GM21786 (cell line): ENCODE results near the gene OR13C3.
A peak's percentile ranks its signal among the peaks of the same experiment; 100 is the strongest.
"Not testable (repeated sequence)": the region's sequence is repeated elsewhere in the genome, so short reads cannot be mapped to it uniquely, and the experiment has no call there.

Experiments used
- ATAC-seq: cut with Tn5 transposase; IDR thresholded peaks from one replicate; pipeline ENCODE4 v1.9.1; 2021; ENCODE audit not compliant: unreplicated experiment

OR13C3 gene

GRCh38 chr9:104536756-104537155, at the start of gene OR13C3:
OR13C3 (minus strand) TSS chr9:104536856; CDS start chr9:104536723, 133 bp downstream.
- ATAC-seq = no peak

- no peak for ATAC-seq
These were observed 43.9 kb upstream of the OR13C3 start for GRCh38 chr9:104580562-104580961.

GRCh38 chr9:104577263-104577662, 40.6 kb upstream of the OR13C3 start:
- no peak for ATAC-seq

DNA sequence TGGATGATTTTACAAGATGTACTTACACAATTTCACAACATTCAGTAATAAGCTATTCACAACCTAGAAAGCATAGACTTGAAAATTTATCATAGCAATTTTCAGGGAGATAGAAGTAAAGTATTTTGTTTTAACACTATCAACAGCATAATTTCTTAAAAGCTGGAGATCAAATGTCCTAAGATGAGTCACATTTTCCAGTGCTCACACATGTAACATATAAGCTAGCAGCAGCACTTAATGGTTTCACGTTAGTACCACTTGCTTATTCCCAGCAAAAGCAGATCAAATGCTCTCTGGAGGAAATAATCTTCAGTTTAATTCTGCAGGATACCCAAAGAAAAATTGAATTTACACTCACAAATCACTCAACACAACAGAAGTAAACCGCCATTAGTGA, 38.8 kb upstream of the OR13C3 start:
- ATAC-seq = no peak

- no peak for ATAC-seq
These were observed 36.0 kb upstream of the OR13C3 start for GRCh38 chr9:104572612-104573011.

DNA sequence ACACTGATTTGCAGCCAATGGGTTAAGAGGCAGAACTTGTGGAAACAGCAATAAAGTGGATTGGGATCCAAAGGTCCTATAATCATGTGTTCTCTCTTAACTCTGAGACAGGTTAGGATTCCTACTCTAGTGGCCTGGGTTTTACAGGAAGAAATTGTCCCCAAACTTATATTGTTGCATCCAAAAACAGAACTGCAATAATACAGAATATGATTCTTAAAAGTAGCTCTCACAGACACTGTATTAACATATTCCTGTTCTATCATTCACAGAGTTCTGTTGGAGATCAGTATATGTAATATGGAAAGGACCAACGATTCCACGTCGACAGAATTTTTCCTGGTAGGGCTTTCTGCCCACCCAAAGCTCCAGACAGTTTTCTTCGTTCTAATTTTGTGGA, 32.2 kb upstream of the OR13C3 start, which contains the start of gene OR13C8:
Gene OR13C8 (plus strand): TSS at position 301 of the 400 bp plus-strand sequence. CDS start 0 bp downstream, at position 301.
- no peak for ATAC-seq

- no peak for ATAC-seq
These were observed 27.7 kb upstream of the OR13C3 start for GRCh38 chr9:104564358-104564757.

GRCh38 chr9:104556830-104557634, 20.4 kb upstream of the OR13C3 start:
- ATAC-seq = peak; percentile 53

GRCh38 chr9:104555521-104555920, 18.9 kb upstream of the OR13C3 start:
- ATAC-seq = no peak

GRCh38 chr9:104553261-104553660, 16.6 kb upstream of the OR13C3 start:
- ATAC-seq = no peak

GRCh38 chr9:104544644-104545043, 8.0 kb upstream of the OR13C3 start:
- ATAC-seq = no peak

- no peak for ATAC-seq
These were observed 2.6 kb upstream of the OR13C3 start for GRCh38 chr9:104539275-104539674.

- no peak for ATAC-seq
These were observed 9.5 kb downstream of the OR13C3 start, which contains the start of gene OR13C4 for GRCh38 chr9:104527109-104527508. OR13C4 (minus strand) TSS chr9:104527209; CDS start chr9:104527209, 0 bp downstream.

- not testable (repeated sequence) for ATAC-seq
These were observed 16.4 kb downstream of the OR13C3 start for GRCh38 chr9:104520241-104520640.

DNA sequence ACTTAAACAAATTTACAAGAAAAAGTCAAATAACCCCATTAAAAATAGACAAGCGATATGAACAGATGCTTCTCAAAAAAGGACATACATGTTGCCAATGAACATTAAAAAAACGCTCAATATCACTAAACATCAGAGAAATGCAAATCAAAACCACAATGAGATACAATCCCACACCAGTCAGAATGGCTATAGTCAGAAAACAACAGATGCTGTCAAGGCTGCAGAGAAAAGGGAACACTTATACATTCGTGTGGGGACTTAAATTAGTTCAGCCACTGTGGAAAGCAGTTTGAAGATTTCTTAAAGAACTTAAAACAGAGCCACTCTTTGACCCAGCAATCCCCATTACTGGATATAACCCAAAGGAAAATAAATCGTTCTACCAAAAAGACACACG, 21.8 kb downstream of the OR13C3 start:
- no peak for ATAC-seq

DNA sequence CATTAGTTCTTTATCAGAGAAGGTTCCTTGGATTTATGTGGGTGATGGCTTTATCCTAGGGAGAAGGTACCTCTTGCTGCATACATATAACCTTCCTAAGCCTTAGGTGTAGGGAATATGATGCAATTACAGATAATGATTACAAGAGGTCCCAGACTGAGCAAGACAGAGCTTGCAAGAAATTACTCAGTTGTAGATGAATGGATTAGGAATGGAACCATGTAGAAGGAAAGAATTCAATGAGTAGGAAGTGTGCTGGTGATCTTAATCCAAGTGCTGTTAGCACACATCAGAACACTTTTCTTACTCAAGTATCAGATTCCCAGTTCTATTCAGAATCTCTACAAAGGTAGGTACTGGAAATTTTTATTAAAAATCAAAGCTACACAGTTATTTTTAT, 30.1 kb downstream of the OR13C3 start:
- ATAC-seq = no peak

- ATAC-seq = no peak
These were observed 32.7 kb downstream of the OR13C3 start, which contains the start of gene OR13F1 for GRCh38 chr9:104503963-104504362. OR13F1 (plus strand) TSS chr9:104504263; CDS start chr9:104504263, 0 bp downstream.

- ATAC-seq = no peak
These were observed 33.2 kb downstream of the OR13C3 start for GRCh38 chr9:104503440-104503839.

DNA sequence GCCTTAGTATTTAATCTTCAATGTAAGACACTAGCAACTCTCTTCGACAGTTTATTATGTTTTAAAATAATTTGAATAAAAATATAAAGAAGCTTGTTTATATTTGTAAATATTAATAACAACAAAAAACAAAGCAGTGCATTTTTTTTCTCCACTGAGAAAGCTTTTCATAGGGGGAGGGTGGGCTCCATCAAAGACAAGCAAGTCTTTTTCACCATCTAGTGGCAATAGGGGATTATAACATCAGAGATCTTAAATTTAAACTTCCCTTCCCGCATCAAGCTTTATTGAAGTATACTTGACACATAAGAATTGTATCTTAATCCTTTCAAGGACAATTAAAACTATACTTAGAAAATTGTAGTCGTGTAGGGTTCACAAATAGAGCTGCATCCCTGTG, 41.8 kb downstream of the OR13C3 start:
- ATAC-seq = no peak
